Heart right ventricle (tissue), 16 donors: Measurements from ENCODE around the gene USP9X. TPM values are rescaled to one million over a fixed set of nuclear protein-coding genes. Genes with fewer than 3 reads are reported as not detected.

Experiments used
- ATAC-seq, 8 donors: fragments of 200-7000 bp; cut with Tn5 transposase; one replicate each; pipeline ENCODE4 v1.9.1; 2020; ENCODE audit warnings: mild to moderate bottlenecking in 8 of 8, moderate library complexity in 8 of 8, moderate number of reproducible peaks in 1 of 8
- DNase-seq, 2 donors: peaks; one replicate each; pipeline ENCODE4 v3.0.0-alpha.2; 2020
- H3K27ac ChIP-seq, 10 donors: fragments of 200-600 bp; sonication (generic) in 2 of 10; one replicate each; pipeline versions ENCODE4 v1.5.0 to v1.8.0; 2020 to 2022; ENCODE audit warnings: mild to moderate bottlenecking in 3 of 10
- H3K27me3 ChIP-seq, 7 donors: fragments of 200-600 bp; one replicate each; pipeline ENCODE4 v1.8.0; 2021 to 2022; ENCODE audit warnings: mild to moderate bottlenecking in 2 of 7
- H3K36me3 ChIP-seq, 9 donors: fragments of 200-600 bp; sonication (generic) in 1 of 9; one replicate each; pipeline versions ENCODE4 v1.5.0 to v1.8.0; 2020 to 2022; ENCODE audit warnings: mild to moderate bottlenecking in 2 of 9
- H3K4me1 ChIP-seq, 9 donors: fragments of 200-600 bp; sonication (generic) in 1 of 9; one replicate each; pipeline versions ENCODE4 v1.5.0 to v1.8.0; 2020 to 2022; ENCODE audit warnings: mild to moderate bottlenecking in 4 of 9
- H3K4me3 ChIP-seq, 10 donors: fragments of 200-600 bp; sonication (generic) in 2 of 10; one replicate each; pipeline versions ENCODE4 v1.5.0 to v1.8.0; 2020 to 2022; ENCODE audit warnings: mild to moderate bottlenecking in 7 of 10, moderate library complexity in 2 of 10
- H3K9me3 ChIP-seq, 11 donors: fragments of 200-600 bp in 10 of 11; sonication (generic) in 2 of 11; one replicate each; pipeline versions ENCODE4 v1.5.0 to v1.8.0; 2013 to 2022; ENCODE audit warnings: mild to moderate bottlenecking in 2 of 11, control low read depth in 1 of 11, moderate library complexity in 1 of 11
- CTCF ChIP-seq, 9 donors: fragments of 200-600 bp; sonication (generic) in 2 of 9; IDR thresholded peaks; one replicate each; pipeline versions ENCODE4 v1.5.0 to v1.8.0; 2021 to 2022; ENCODE audit warnings: antibody characterized with exemption in 9 of 9, mild to moderate bottlenecking in 5 of 9, moderate library complexity in 1 of 9
- WGBS, 2 donors: extraction: QIAGEN DNeasy Blood & Tissue Kit; methylation state at CpG; one replicate each; pipeline ENCODE4 v1.1.7; 2013; ENCODE audit warnings: inconsistent platforms in 1 of 2; 5-methylcytosine and 5-hydroxymethylcytosine counted together
- intact Hi-C, 10 donors: fragments of 100-400 bp; cut with DNase I; formaldehyde crosslinking; loops; one replicate each; pipeline versions ENCODE4 v1.11.1 to v1.14.2; 2022
- polyA plus RNA-seq, 2 donors: library from polyadenylated mRNA; stranded (reverse); fragments of 200-250 nt; gene quantifications; one replicate each; pipeline ENCODE4 v1.2.3, GENCODE V29; 2013
- total RNA-seq, 10 donors: library from RNA; stranded (reverse); fragmentation: NEBNext Ultra II Directional in 3 of 10; extraction: Animal tissue kit (Norgen Biotek cat#: 25700) in 3 of 10; gene quantifications; one replicate each; pipeline versions ENCODE4 v1.2.1 to v1.2.4, GENCODE V29; 2021 to 2023
- donor health status: Arrhythmogenic right ventricular cardiomyopathy.
- donor health status: ischemic (EF 13 %, LVEDD 7.1; RV severe dilation, severe dysfunction).
- donor health status: healthy with polysubstance abuse.
- donor health status: DM: no; HTN: yes; CAD: no.
- donor health status: DM: no; HTN: no; CAD: no.
- donor health status: ischemic (EF 25% LVEDD 6.9; RV normal size, moderate dysfunction).
- donor health status: ischemic (EF 25% LVEDD 5.7; RV mildly dilated, moderate dysfunction).
- donor health status: healthy.
- donor health status: DM: yes; HTN: yes; CAD: no.
- donor health status: Ischemic cardiomyopathy.
- donor health status: ischemic (EF 35%, LVEDD 5.7; RV mildly dilated, moderate dysfunction).
- donor health status: nonischemic (EF 11% LVEDD 7.7; RV severe dilation, severe dysfunction).
- donor health status: DM: yes; HTN: yes; CAD: no.
- donor health status: PGD.
- donor health status: ischemic (EF 29% LVEDD 5.4; RV normal size, mild dysfunction).
- donor health status: nonischemic (EF 23%, LVEDD 6.1; RV moderate dilation, normal function).

The USP9X gene
- total and polyA plus RNA-seq, 12 donors = 9.0 to 81.3 (median 64.6) TPM

- intact Hi-C loops = loop anchor here in 1 of 10 donors (10.0 kb wide), 1 partner anchor 61 kb away; no protein-coding TSS in a partner anchor
Observed at GRCh38 chrX:41245641-41246040, 160.4 kb downstream of the USP9X start.

GRCh38 chrX:41250867-41251266, 165.6 kb downstream of the USP9X start:
- H3K4me3 ChIP-seq = no peak overlapping the region
- DNase-seq (no peak), ATAC-seq (no peak)
- H3K27me3 ChIP-seq = peaks cover 0 to 62% (median 0%) of the 10 kb centered on the region in 7 donors
- H3K9me3 ChIP-seq = no peaks in the 10 kb centered on the region
- no peaks in the 10 kb centered on the region for H3K36me3 ChIP-seq
- peaks cover 0 to 12% (median 0%) of the 10 kb centered on the region in 9 donors for H3K4me1 ChIP-seq
- intact Hi-C loops = loop anchor here in 4 of 10 donors (10.0 kb wide), 2 partner anchors 76 to 596 kb away; no protein-coding TSS in a partner anchor
- 93 to 95% methylated on average over 10 of the region's 10 CpGs for WGBS, 2 donors
- H3K27ac ChIP-seq = no peak overlapping the region
- no peak for TF ChIP-seq CTCF (IDR thresholded peaks at IDR 0.05)

More at GRCh38 chrX:41245641-41246040, 160.4 kb downstream of the USP9X start:
- Histone ChIP-seq H3K4me1 (no peaks in the 10 kb centered on the region), H3K4me3 (no peak overlapping the region), H3K27me3 (peaks cover 0 to 50% (median 0%) of the 10 kb centered on the region in 7 donors), H3K27ac (no peak overlapping the region), H3K9me3 (no peaks in the 10 kb centered on the region), H3K36me3 (no peaks in the 10 kb centered on the region)
- DNase-seq = no peak
- 90 to 96% methylated on average over 2 of the region's 2 CpGs for WGBS, 2 donors
- TF ChIP-seq CTCF (IDR thresholded peaks at IDR 0.05) = no peak
- ATAC-seq = no peak

GRCh38 chrX:41257801-41258200, 172.6 kb downstream of the USP9X start:
- intact Hi-C loops = loop anchor here in 4 of 10 donors (10.0 kb wide), 2 partner anchors 83 to 603 kb away; no protein-coding TSS in a partner anchor
- DNase-seq (no peak), ATAC-seq (no peak)
- H3K4me3 ChIP-seq = no peak overlapping the region
- WGBS, 2 donors = 77 to 78% methylated on average over 7 of the region's 7 CpGs
- no peak for TF ChIP-seq CTCF (IDR thresholded peaks at IDR 0.05)
- H3K27me3 ChIP-seq = peaks cover 0 to 50% (median 0%) of the 10 kb centered on the region in 7 donors
- H3K4me1 ChIP-seq = peaks cover 0 to 12% (median 0%) of the 10 kb centered on the region in 9 donors
- H3K27ac ChIP-seq = no peak overlapping the region
- peaks cover 0 to 6% (median 0%) of the 10 kb centered on the region in 11 donors for H3K9me3 ChIP-seq
- H3K36me3 ChIP-seq = no peaks in the 10 kb centered on the region

GRCh38 chrX:41258226-41258625, 173.0 kb downstream of the USP9X start:
- TF ChIP-seq CTCF (IDR thresholded peaks at IDR 0.05) = no peak
- ATAC-seq (no peak), DNase-seq (no peak)
- intact Hi-C loops = loop anchor here in 4 of 10 donors (10.0 kb wide), 2 partner anchors 83 to 603 kb away; no protein-coding TSS in a partner anchor
- Histone ChIP-seq H3K9me3 (peaks cover 0 to 6% (median 0%) of the 10 kb centered on the region in 11 donors), H3K4me3 (no peak overlapping the region), H3K27ac (no peak overlapping the region), H3K36me3 (no peaks in the 10 kb centered on the region), H3K27me3 (peaks cover 0 to 46% (median 0%) of the 10 kb centered on the region in 7 donors), H3K4me1 (peaks cover 0 to 9% (median 0%) of the 10 kb centered on the region in 9 donors)
- WGBS, 2 donors = 89 to 92% methylated on average over 11 of the region's 11 CpGs
